Measurements from ENCODE around the gene CNDP1. TPM values are rescaled to one million over a fixed set of nuclear protein-coding genes. Genes with fewer than 3 reads are reported as not detected.

Gene CNDP1, protein sequence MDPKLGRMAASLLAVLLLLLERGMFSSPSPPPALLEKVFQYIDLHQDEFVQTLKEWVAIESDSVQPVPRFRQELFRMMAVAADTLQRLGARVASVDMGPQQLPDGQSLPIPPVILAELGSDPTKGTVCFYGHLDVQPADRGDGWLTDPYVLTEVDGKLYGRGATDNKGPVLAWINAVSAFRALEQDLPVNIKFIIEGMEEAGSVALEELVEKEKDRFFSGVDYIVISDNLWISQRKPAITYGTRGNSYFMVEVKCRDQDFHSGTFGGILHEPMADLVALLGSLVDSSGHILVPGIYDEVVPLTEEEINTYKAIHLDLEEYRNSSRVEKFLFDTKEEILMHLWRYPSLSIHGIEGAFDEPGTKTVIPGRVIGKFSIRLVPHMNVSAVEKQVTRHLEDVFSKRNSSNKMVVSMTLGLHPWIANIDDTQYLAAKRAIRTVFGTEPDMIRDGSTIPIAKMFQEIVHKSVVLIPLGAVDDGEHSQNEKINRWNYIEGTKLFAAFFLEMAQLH
- total RNA-seq (ENCODE audit: unreplicated experiment): 0.27 TPM
- long read RNA-seq: 0 reads

DNA sequence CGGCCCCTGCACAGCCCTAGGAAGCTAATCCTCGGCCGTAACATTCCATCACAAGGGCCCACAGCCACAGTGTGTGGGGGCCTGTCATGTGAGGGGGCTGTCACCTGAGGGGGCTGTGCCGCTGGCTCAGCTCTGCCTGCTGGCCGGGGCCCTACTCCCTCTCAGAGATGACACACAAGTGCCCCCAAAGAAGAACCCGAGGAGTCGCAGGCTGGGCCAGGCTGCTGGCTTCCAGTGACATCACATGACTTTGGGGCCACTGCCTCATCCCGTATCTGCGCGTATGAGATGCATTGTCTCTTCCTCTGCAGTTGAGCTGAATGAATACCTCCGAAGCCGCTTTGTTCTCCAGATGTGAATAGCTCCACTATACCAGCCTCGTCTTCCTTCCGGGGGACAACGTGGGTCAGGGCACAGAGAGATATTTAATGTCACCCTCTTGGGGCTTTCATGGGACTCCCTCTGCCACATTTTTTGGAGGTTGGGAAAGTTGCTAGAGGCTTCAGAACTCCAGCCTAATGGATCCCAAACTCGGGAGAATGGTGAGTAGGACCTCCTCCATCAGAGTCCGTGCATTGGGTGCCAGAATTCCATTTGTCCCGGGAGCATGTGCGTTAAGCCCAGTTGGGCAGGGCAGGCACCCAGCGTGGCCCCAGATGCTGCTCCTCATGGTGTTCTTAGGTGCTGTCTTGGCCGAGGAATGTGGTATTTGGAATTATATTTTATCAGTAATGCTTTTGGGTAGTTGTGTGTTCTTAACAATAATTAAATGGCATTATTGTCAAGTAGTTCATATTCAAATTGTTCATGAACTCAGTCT, at the start of gene CNDP1:
Gene CNDP1, plus strand, starts transcription at position 351 of the 820 bp plus-strand sequence. Its CDS starts 168 bp downstream, at position 519.
- Mint-ChIP-seq H3K4me1 (ENCODE audit: low read depth, unreplicated experiment) (no peaks in the 10 kb centered on the region), H3K36me3 (ENCODE audit: unreplicated experiment) (peaks cover 15% of the 10 kb centered on the region), H3K4me3 (ENCODE audit: unreplicated experiment) (no peak within 1 kb of the TSS), H3K9me3 (ENCODE audit: unreplicated experiment) (peaks cover 2% of the 10 kb centered on the region), H3K27me3 (ENCODE audit: unreplicated experiment) (no peaks in the 10 kb centered on the region), H3K27ac (ENCODE audit: unreplicated experiment) (no peak within 1 kb of the TSS)
- TF ChIP-seq, protein P1, sequence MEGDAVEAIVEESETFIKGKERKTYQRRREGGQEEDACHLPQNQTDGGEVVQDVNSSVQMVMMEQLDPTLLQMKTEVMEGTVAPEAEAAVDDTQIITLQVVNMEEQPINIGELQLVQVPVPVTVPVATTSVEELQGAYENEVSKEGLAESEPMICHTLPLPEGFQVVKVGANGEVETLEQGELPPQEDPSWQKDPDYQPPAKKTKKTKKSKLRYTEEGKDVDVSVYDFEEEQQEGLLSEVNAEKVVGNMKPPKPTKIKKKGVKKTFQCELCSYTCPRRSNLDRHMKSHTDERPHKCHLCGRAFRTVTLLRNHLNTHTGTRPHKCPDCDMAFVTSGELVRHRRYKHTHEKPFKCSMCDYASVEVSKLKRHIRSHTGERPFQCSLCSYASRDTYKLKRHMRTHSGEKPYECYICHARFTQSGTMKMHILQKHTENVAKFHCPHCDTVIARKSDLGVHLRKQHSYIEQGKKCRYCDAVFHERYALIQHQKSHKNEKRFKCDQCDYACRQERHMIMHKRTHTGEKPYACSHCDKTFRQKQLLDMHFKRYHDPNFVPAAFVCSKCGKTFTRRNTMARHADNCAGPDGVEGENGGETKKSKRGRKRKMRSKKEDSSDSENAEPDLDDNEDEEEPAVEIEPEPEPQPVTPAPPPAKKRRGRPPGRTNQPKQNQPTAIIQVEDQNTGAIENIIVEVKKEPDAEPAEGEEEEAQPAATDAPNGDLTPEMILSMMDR (IDR thresholded peaks at IDR 0.05; ENCODE audit: partially characterized antibody, unreplicated experiment): no peak
- no peak for DNase-seq

DNA sequence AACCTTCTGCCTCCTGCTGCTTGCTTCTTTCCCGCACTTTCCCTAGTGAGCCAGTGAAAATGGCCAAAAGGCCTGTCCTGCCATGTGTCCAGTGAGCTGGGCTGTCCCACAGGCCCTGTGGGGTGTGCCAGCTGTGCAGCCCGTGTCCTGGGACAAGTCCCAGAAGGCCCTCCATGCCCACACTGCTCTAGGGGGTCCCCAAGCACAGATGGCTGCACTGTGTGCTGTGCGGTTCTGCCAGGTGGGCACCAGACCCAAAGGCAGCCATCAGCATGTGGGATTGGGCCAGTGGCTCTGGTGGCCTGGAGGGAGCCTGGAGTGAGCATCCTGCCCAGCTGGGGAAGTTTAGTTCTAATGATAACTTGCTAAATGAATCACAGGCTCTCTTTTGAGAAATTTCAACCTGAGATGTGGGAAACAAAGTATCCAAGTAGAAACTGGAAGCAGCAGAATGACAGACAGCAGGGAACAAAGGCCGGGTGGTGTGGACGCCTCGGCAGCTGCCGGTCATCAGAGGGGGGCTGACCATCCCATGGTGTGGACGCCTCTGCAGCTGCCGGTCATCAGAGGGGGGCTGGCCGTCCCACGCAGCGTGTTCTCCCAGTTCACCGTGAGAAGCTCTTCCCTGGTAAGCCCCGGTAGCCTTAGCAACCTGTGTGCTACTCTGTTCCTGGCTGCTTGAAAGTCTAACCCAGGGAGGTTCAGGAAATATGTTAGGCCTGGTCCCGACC, 48.0 kb upstream of the CNDP1 start:
- Mint-ChIP-seq H3K27ac (ENCODE audit: unreplicated experiment) (peak overlapping the region; percentile 64), H3K4me1 (ENCODE audit: low read depth, unreplicated experiment) (peaks cover 11% of the 10 kb centered on the region), H3K4me3 (ENCODE audit: unreplicated experiment) (no peak overlapping the region), H3K9me3 (ENCODE audit: unreplicated experiment) (peaks cover 7% of the 10 kb centered on the region), H3K36me3 (ENCODE audit: unreplicated experiment) (no peaks in the 10 kb centered on the region), H3K27me3 (ENCODE audit: unreplicated experiment) (no peaks in the 10 kb centered on the region)
- TF ChIP-seq, protein P1 (IDR thresholded peaks at IDR 0.05; ENCODE audit: partially characterized antibody, unreplicated experiment): no peak
- DNase-seq: no peak

DNA sequence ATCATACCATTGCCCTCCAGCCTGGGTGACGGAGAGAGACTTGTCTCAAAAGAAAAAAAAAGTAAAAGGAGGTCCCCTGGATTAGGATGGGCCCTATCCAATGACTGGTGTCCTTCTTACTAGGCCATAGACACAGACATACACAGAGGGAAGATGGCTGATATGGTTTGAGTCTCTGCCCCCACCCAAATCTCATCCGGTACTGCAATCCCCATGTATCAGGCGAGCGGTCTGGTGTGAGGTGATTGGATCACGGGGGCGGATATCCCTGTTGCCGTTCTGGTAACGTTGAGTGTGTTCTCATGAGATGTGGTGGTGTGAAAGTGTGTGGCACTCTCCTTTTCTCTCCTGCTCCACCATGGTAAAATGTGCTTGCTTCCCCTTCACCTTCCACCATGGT, 45.9 kb upstream of the CNDP1 start:
- DNase-seq: no peak
- Mint-ChIP-seq H3K9me3 (ENCODE audit: unreplicated experiment) (peaks cover 4% of the 10 kb centered on the region), H3K36me3 (ENCODE audit: unreplicated experiment) (no peaks in the 10 kb centered on the region), H3K27me3 (ENCODE audit: unreplicated experiment) (no peaks in the 10 kb centered on the region), H3K4me1 (ENCODE audit: low read depth, unreplicated experiment) (peaks cover 11% of the 10 kb centered on the region), H3K4me3 (ENCODE audit: unreplicated experiment) (no peak overlapping the region), H3K27ac (ENCODE audit: unreplicated experiment) (no peak overlapping the region)
- TF ChIP-seq, protein P1 (IDR thresholded peaks at IDR 0.05; ENCODE audit: partially characterized antibody, unreplicated experiment): no peak

DNA sequence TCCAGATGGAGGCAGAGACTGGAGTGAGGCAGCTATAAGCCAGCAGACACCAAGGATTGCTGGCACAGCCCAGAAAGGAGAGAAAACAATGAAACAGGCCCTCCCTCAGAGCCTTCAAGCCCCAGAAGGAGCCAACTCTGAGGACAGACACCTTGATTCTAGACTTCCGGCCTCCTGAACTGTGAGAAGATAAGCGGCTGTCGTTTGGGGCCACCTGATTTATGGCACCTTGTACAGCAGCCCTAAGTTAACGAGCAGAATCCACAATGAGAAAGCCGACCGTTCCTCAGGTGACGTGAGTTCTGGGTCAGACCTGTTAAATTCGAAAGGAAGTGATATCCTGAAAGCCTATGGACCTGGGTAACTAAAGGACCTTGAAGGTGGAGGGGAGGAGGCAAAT, 45.4 kb upstream of the CNDP1 start:
- Mint-ChIP-seq H3K9me3 (ENCODE audit: unreplicated experiment) (peaks cover 4% of the 10 kb centered on the region), H3K27ac (ENCODE audit: unreplicated experiment) (no peak overlapping the region), H3K4me3 (ENCODE audit: unreplicated experiment) (no peak overlapping the region), H3K4me1 (ENCODE audit: low read depth, unreplicated experiment) (peaks cover 11% of the 10 kb centered on the region), H3K27me3 (ENCODE audit: unreplicated experiment) (no peaks in the 10 kb centered on the region), H3K36me3 (ENCODE audit: unreplicated experiment) (no peaks in the 10 kb centered on the region)
- no peak for DNase-seq
- TF ChIP-seq, protein P1 (IDR thresholded peaks at IDR 0.05; ENCODE audit: partially characterized antibody, unreplicated experiment): no peak

Measured in glutamatergic neuron (in vitro differentiated cells).